ENCODE data around the gene FCHSD2.

DNA sequence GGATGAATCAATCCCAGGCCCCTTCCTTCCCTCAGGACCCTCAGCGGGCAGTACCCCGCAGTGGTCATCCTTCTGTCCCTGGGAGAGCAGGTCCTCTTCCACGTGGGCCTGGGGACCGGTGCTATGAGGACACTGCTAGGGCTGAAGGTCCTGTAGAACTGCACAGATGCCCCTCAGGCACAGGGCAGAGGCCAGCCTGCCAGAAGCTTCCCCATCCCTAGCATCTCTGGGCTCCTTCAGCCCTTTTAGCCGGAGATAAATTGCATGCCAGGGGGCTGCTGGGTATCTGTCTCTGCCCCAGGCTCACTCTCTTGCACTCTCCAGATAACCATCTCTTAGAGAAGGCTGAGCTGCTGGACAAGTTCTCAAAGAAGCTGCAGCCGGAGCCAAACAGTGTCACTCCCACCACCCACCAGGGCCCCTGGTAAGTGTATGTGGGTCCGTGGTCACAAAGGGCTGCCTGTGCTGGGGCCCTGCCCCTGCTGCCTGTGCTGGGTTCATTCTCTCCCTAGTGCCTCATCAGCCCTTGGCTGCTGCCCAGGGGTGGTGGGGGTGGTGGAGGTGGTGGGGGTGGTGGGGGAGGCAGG, 325.6 kb downstream of the FCHSD2 start:
- TF ChIP-seq, protein P1, sequence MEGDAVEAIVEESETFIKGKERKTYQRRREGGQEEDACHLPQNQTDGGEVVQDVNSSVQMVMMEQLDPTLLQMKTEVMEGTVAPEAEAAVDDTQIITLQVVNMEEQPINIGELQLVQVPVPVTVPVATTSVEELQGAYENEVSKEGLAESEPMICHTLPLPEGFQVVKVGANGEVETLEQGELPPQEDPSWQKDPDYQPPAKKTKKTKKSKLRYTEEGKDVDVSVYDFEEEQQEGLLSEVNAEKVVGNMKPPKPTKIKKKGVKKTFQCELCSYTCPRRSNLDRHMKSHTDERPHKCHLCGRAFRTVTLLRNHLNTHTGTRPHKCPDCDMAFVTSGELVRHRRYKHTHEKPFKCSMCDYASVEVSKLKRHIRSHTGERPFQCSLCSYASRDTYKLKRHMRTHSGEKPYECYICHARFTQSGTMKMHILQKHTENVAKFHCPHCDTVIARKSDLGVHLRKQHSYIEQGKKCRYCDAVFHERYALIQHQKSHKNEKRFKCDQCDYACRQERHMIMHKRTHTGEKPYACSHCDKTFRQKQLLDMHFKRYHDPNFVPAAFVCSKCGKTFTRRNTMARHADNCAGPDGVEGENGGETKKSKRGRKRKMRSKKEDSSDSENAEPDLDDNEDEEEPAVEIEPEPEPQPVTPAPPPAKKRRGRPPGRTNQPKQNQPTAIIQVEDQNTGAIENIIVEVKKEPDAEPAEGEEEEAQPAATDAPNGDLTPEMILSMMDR (tag by site-specific recombination; IDR thresholded peaks at IDR 0.05), result no peak
- TF ChIP-seq ZNF266 (tag by site-specific recombination; IDR thresholded peaks at IDR 0.05; ENCODE audit: low read depth), result no peak

All from HEK293 (cell line).